SK-N-SH (cell line): ENCODE measurements around the gene MS4A10. TPM values are rescaled to one million over a fixed set of nuclear protein-coding genes. Genes with fewer than 3 reads are reported as not detected.

ENCODE experiments used
- CTCF ChIA-PET: fragments of 300-600, 350-600 bp; formaldehyde crosslinking; extraction: SDS; loops from one replicate; lab custom pipeline; 2021; lab: Yijun Ruan, JAX
- POLR2A ChIA-PET: fragments of 350-600 bp; sonication (Branson Sonifier 250); formaldehyde crosslinking; extraction: SDS; loops from one replicate; lab custom pipeline; 2020; ENCODE audit warnings: antibody characterized with exemption, inconsistent platforms; lab: Yijun Ruan, JAX
- DNase-seq: peaks from one replicate; pipeline ENCODE4 v3.0.0; 2012
- H2AFZ ChIP-seq: fragments of 200-600 bp; sonication (generic); 2 replicates; pipeline ENCODE4 v1.8.1; 2016; ENCODE audit warnings: antibody characterized with exemption, mild to moderate bottlenecking, low read depth
- H3F3A ChIP-seq: fragments of 200-600 bp; sonication (generic); replicated peaks from 2 replicates; pipeline ENCODE3; 2016; ENCODE audit warnings: antibody characterized with exemption, mild to moderate bottlenecking; ENCODE audit not compliant: insufficient read depth
- H3K27ac ChIP-seq, 2 experiments: fragments of 200-500 bp in 1 of 2; fragments of 200-600 bp in 1 of 2; sonication (Bioruptor generic) in 1 of 2; sonication (generic), shearing (Covaris generic) in 1 of 2; 2 replicates each; pipeline versions ENCODE4 v1.5.1 to v1.6.1; 2014 to 2016; ENCODE audit warnings: low read depth in 2 of 2, inconsistent platforms in 1 of 2, low read length in 1 of 2, mild to moderate bottlenecking in 1 of 2, mixed read lengths in 1 of 2
- H3K27me3 ChIP-seq: fragments of 200-600 bp; sonication (generic), shearing (Covaris generic); 2 replicates; pipeline ENCODE4 v1.6.1; 2016; ENCODE audit warnings: mixed run types; ENCODE audit not compliant: insufficient read depth
- H3K36me3 ChIP-seq, 2 experiments: fragments of 200-500 bp in 1 of 2; fragments of 200-600 bp in 1 of 2; sonication (Bioruptor generic) in 1 of 2; sonication (generic) in 1 of 2; replicated peaks in 1 of 2; 2 replicates each; pipeline versions ENCODE3 to v1.5.1; 2014 to 2016; ENCODE audit warnings: low read length in 1 of 2, mild to moderate bottlenecking in 1 of 2; ENCODE audit not compliant: insufficient read depth in 2 of 2, control insufficient read depth in 1 of 2
- H3K4me1 ChIP-seq, 2 experiments: fragments of 200-500 bp in 1 of 2; fragments of 200-600 bp in 1 of 2; sonication (Bioruptor generic) in 1 of 2; sonication (generic), shearing (Covaris generic) in 1 of 2; 2 replicates each; pipeline versions ENCODE4 v1.5.1 to v1.6.1; 2014 to 2016; ENCODE audit warnings: low read depth in 1 of 2, low read length in 1 of 2, mixed run types in 1 of 2; ENCODE audit not compliant: insufficient read depth in 2 of 2, control insufficient read depth in 1 of 2
- H3K4me2 ChIP-seq: fragments of 200-600 bp; sonication (generic), shearing (Covaris generic); 2 replicates; pipeline ENCODE4 v1.6.1; 2017; ENCODE audit warnings: mixed run types
- H3K4me3 ChIP-seq, 2 experiments: fragments of 200-500 bp in 1 of 2; fragments of 200-600 bp in 1 of 2; sonication (Bioruptor generic) in 1 of 2; sonication (generic), shearing (Covaris generic) in 1 of 2; 2 replicates each; pipeline versions ENCODE4 v1.5.1 to v1.8.1; 2014 to 2016; ENCODE audit warnings: low read depth in 2 of 2, inconsistent platforms in 1 of 2, low read length in 1 of 2, mild to moderate bottlenecking in 1 of 2, mixed read lengths in 1 of 2, moderate library complexity in 1 of 2
- H3K79me2 ChIP-seq: fragments of 200-600 bp; sonication (generic); 2 replicates; pipeline ENCODE4 v1.8.1; 2017; ENCODE audit warnings: mild to moderate bottlenecking; ENCODE audit not compliant: insufficient read depth
- H3K9ac ChIP-seq: fragments of 200-600 bp; sonication (generic); 2 replicates; pipeline ENCODE4 v1.6.1; 2017; ENCODE audit warnings: mixed run types
- H3K9me2 ChIP-seq: fragments of 200-600 bp; sonication (generic); 2 replicates; pipeline ENCODE4 v1.6.1; 2017; ENCODE audit warnings: mixed run types
- H3K9me3 ChIP-seq: fragments of 200-600 bp; sonication (generic); 2 replicates; pipeline ENCODE4 v1.6.1; 2017; ENCODE audit warnings: mixed run types, mild to moderate bottlenecking, moderate library complexity
- H4K20me1 ChIP-seq: fragments of 200-600 bp; sonication (generic); 2 replicates; pipeline ENCODE4 v1.6.1; 2017; ENCODE audit warnings: mild to moderate bottlenecking, mixed run types; ENCODE audit not compliant: insufficient read depth
- EZH2phosphoT487 ChIP-seq: fragments of 200-600 bp; sonication (generic); IDR thresholded peaks from 2 replicates; pipeline ENCODE4 v1.6.1; 2017; ENCODE audit warnings: low read depth, mixed run types, mild to moderate bottlenecking, antibody characterized with exemption, moderate library complexity, borderline replicate concordance
- FOSL2 ChIP-seq: IDR thresholded peaks from 2 replicates; pipeline ENCODE4 v1.4.0; 2012; ENCODE audit warnings: low read depth, mild to moderate bottlenecking, moderate library complexity, borderline replicate concordance
- MAX ChIP-seq: IDR thresholded peaks from 2 replicates; pipeline ENCODE4 v1.4.0; 2012; ENCODE audit warnings: low read depth
- NRF1 ChIP-seq: IDR thresholded peaks from 2 replicates; pipeline ENCODE4 v1.6.1; 2012; ENCODE audit warnings: low read depth, mild to moderate bottlenecking, low read length
- SIN3A ChIP-seq: IDR thresholded peaks from 2 replicates; pipeline ENCODE4 v1.6.1; 2012; ENCODE audit warnings: low read depth, mild to moderate bottlenecking, low read length, moderate library complexity, borderline replicate concordance
- WGBS: methylation state at CpG from one replicate; pipeline ENCODE4 v1.1.6; 2017; ENCODE audit warnings: low lambda C conversion rate; 5-methylcytosine and 5-hydroxymethylcytosine counted together
- polyA plus RNA-seq, 3 experiments: library from polyadenylated mRNA; depleted of rRNA; stranded (reverse); fragments of >200 nt; gene quantifications; 2 replicates each; pipeline ENCODE4 v1.2.3, GENCODE V29; 2012
- TF ChIP-seq, protein P1 (sequence below): fragments of 200-600 bp; sonication (generic); IDR thresholded peaks from 2 replicates; pipeline ENCODE4 v1.6.1; 2017; ENCODE audit warnings: antibody characterized with exemption, mild to moderate bottlenecking, moderate library complexity

The MS4A10 gene
- polyA plus RNA-seq, 1 of the 3 experiments (the other 2 are of a cell fraction): not detected

DNA sequence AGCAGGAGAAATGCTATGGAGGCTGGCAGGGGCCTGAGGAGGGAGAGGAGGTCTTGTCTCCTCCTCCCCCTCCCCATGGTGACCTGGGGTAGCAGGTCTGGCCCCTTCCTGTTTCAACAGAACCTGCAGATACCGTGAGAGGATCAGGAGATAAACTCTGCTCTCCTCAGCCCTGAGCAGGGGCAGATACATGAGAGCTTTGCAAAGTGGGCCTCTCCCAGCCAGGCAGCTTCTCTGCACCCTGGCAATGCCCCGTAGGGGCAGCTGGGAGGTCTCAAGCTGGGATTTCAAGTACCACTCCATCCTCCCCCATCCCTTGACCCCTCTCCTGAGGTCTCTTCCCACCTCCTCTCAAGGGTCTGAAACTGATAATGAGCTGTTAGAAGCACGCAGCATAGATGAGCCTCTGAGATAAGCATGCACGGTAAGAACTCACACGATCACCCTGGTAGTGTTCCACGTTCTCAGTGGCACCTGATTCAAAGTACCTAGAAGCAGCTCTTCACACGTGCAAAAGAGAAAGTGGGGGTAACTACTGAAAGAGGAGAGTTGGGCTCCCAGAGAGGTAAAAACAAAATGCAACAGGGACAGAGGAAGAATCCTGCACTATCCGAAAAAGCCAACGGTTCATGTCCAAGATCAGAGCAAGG lies 51.9 kb downstream of the MS4A10 start:
- H4K20me1 ChIP-seq: no peaks in the 10 kb centered on the region
- no peak overlapping the region for H3K27ac ChIP-seq
- TF ChIP-seq FOSL2 (no peak), SIN3A (no peak), MAX (no peak), NRF1 (no peak)
- H3K36me3 ChIP-seq: no peaks in the 10 kb centered on the region
- H2AFZ ChIP-seq: no peak overlapping the region
- H3K9me3 ChIP-seq: no peaks in the 10 kb centered on the region
- WGBS: 78% methylated on average over 7 of the region's 9 CpGs
- H3K4me2 ChIP-seq: no peak overlapping the region
- POLR2A ChIA-PET: no interaction called here
- no peaks in the 10 kb centered on the region for H3F3A ChIP-seq
- H3K4me1 ChIP-seq: peaks cover 0 to 10% of the 10 kb centered on the region in 2 experiments; a peak in 1 of 4 replicates
- H3K4me3 ChIP-seq: no peak overlapping the region
- H3K79me2 ChIP-seq: peaks cover 1% of the 10 kb centered on the region; the same call in 1 of the 2 replicates
- H3K9ac ChIP-seq: no peak overlapping the region
- CTCF ChIA-PET: interaction anchor here (23.7 kb wide), 1 partner anchor 59 kb away, joined by 550 read pairs; the partner anchor contains the start of gene PRPF19
- H3K9me2 ChIP-seq: no peaks in the 10 kb centered on the region
- DNase-seq: no peak
- no peaks in the 10 kb centered on the region; the same call in 1 of the 2 replicates for H3K27me3 ChIP-seq

GRCh38 chr11:60838132-60838531 lies 53.0 kb downstream of the MS4A10 start:
- ChIA-PET POLR2A (no interaction called here), CTCF (interaction anchor here (0.8 to 23.7 kb wide), 2 partner anchors 17 to 58 kb away, joined by 4 to 550 read pairs; partner anchors contain the start of gene PRPF19)
- Histone ChIP-seq H3K36me3 (no peaks in the 10 kb centered on the region), H3K4me1 (peaks cover 0 to 11% of the 10 kb centered on the region in 2 experiments; a peak in 2 of 4 replicates), H3K4me3 (no peak overlapping the region), H3K27me3 (no peaks in the 10 kb centered on the region; the same call in 1 of the 2 replicates), H3K9me3 (no peaks in the 10 kb centered on the region), H3K27ac (no peak overlapping the region), H4K20me1 (no peaks in the 10 kb centered on the region), H3K9ac (no peak overlapping the region), H3F3A (no peaks in the 10 kb centered on the region), H2AFZ (no peak overlapping the region), H3K79me2 (peaks cover 13% of the 10 kb centered on the region), H3K9me2 (no peaks in the 10 kb centered on the region), H3K4me2 (no peak overlapping the region)
- no peak for TF ChIP-seq EZH2phosphoT487
- TF ChIP-seq, protein P1, sequence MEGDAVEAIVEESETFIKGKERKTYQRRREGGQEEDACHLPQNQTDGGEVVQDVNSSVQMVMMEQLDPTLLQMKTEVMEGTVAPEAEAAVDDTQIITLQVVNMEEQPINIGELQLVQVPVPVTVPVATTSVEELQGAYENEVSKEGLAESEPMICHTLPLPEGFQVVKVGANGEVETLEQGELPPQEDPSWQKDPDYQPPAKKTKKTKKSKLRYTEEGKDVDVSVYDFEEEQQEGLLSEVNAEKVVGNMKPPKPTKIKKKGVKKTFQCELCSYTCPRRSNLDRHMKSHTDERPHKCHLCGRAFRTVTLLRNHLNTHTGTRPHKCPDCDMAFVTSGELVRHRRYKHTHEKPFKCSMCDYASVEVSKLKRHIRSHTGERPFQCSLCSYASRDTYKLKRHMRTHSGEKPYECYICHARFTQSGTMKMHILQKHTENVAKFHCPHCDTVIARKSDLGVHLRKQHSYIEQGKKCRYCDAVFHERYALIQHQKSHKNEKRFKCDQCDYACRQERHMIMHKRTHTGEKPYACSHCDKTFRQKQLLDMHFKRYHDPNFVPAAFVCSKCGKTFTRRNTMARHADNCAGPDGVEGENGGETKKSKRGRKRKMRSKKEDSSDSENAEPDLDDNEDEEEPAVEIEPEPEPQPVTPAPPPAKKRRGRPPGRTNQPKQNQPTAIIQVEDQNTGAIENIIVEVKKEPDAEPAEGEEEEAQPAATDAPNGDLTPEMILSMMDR: peak; percentile 14; the same call in 1 of the 2 replicates
- DNase-seq: no peak
- 83% methylated on average over 4 of the region's 7 CpGs for WGBS
